GM19324 (cell line): ENCODE results near the gene HMSD.

ENCODE experiments used
- ATAC-seq: cut with Tn5 transposase; IDR thresholded peaks from one replicate; pipeline ENCODE4 v1.9.1; 2021; ENCODE audit warnings: mild to moderate bottlenecking, moderate library complexity; ENCODE audit not compliant: unreplicated experiment, low FRiP score

HMSD gene

DNA sequence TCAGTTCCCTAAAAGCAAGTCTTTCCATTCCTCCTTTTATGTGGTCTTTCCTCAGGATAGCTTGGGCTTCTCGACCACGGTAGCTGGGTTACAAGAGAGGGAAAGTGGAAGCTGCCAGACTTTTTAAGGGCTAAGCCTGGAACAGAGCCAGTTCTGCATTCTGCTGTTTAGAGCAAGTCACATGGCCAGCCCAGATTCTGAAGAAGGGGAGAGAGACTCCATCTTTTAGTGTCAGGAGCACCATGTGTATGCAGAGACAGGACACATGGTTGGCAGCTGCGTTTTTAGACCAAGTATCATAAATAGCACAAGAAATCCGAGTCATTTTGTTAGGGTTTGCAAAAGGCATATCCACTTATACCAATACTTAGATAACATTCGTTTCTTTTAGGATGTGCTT lies 4.7 kb downstream of the HMSD start:
- no peak for ATAC-seq

- ATAC-seq = no peak
Observed at GRCh38 chr18:63956755-63957154, 7.7 kb downstream of the HMSD start.

DNA sequence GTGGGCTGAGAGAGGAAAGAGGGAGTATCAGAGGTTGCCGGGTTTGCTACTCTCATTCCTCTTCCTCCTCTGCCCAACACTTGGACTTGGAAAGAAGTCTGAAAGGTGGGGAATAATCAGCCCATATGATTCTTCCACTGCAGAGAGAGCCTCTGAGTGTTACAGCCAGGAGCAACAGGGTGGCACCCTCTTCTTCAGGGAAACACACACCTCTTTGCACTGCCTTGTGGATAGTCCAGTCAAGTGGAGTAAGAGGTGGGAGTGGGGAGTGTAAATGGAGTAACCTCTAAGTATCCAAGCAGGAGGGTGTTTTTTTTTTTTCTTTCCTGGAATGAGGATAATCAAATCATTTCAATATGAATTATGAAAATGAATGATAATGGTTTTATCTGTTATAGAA lies 11.8 kb downstream of the HMSD start:
- ATAC-seq = no peak

GRCh38 chr18:63961435-63961980 lies 12.4 kb downstream of the HMSD start:
- ATAC-seq = no peak

- ATAC-seq = no peak
Observed at GRCh38 chr18:63962137-63962536, 13.0 kb downstream of the HMSD start.

GRCh38 chr18:63963615-63964256 lies 14.6 kb downstream of the HMSD start:
- peak; percentile 79 for ATAC-seq

DNA sequence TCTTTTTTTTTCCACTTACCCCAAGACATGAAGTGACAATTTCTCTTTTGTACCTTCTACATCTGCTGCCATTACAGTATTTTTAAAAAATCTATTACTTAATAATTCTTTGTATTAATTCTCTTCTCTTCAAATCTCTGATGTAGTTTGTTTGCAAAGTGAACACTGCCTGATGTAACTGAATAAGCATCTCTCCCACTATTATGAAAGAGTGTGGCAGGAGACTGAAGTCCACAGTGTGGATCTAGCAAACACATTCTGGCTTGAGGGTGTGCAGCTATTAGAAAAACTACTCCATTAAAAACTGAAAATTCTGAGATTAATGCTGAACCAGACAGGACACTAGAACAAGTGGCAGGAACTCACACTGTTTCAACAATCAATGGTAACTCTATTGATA lies 15.8 kb downstream of the HMSD start:
- ATAC-seq = no peak

GRCh38 chr18:63965716-63966330 lies 16.7 kb downstream of the HMSD start:
- no peak for ATAC-seq

GRCh38 chr18:63969942-63970808 lies 21.1 kb downstream of the HMSD start, which contains the start of gene SERPINB8:
TSS of gene SERPINB8 (plus strand) at chr18:63970081. CDS start at chr18:63978309, 8,228 bp downstream.
- ATAC-seq = peak; percentile 95

DNA sequence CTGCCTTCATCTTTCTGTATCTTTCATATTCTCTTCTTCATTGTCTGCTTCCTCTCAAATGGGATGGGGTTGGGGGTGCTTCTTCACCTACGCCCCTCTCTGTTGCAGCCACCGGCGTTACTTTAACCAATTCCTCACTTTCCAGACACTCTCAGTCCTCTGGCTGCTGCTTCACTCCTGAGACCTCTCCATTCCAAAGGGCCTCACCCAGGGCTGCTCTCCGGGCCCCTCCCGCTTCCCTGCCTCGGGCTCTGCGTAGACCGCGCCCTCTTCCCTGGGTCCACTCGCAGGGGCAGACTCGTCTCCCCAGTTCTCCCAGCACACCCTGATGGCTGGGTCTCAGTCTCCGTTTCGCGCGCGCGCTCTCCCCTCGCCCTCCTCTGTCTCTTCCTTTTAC lies 21.7 kb downstream of the HMSD start:
- ATAC-seq = no peak

DNA sequence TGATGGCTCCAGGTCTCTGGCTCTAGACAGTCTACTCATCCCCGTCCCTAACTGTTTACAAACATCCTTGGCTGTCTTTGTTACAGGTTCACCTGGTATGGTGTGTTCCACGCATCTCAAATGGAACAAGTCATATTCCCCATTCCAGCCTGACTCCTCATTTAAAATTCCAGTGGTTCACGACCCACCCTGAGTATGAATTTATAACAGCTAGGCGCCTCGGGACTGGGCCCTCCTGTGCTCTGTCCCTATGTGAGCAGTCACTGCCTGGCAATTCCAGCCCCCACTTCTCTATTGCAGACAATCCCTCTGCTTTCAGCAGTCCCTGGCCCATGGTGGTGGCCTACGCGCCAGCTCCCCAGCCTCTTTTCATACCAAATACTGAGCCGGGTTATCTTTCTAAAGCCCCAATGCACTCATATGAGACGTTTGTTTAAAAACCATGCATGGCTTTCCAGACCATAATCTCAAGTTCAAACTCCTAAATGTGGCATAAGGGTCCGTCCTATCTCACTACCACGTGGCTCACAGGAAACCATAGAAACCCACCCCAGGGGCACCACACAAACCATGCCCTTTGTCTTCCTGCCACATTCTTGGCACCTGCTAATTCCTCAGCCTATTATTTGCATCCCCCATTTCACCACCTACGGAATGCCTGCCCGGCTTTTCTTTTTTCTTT lies 22.4 kb downstream of the HMSD start:
- ATAC-seq = no peak

DNA sequence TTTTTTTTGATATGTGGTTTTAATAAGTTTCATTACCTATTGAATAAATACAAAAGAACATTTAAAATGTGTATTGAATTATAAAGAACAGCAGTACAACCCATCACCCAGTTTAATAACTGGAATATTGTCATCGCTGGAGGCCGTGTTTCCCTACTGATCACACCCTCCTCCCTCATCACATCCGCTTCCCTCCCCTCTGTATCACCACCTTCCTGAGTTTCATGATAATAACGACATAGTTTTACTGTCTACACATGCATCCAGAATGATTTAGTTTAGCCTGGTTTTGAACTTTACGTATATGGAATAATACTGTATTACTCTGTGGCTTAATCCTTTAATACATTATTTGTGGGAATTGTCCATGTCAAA lies 22.9 kb downstream of the HMSD start:
- no peak for ATAC-seq

- no peak for ATAC-seq
Observed at GRCh38 chr18:63974991-63975390, 25.9 kb downstream of the HMSD start.

- no peak for ATAC-seq
Observed at GRCh38 chr18:63975628-63976027, 26.5 kb downstream of the HMSD start.

- ATAC-seq = no peak
Observed at GRCh38 chr18:63977040-63977439, 27.9 kb downstream of the HMSD start.

GRCh38 chr18:63979409-63979920 lies 30.4 kb downstream of the HMSD start:
- peak; percentile 64 for ATAC-seq

DNA sequence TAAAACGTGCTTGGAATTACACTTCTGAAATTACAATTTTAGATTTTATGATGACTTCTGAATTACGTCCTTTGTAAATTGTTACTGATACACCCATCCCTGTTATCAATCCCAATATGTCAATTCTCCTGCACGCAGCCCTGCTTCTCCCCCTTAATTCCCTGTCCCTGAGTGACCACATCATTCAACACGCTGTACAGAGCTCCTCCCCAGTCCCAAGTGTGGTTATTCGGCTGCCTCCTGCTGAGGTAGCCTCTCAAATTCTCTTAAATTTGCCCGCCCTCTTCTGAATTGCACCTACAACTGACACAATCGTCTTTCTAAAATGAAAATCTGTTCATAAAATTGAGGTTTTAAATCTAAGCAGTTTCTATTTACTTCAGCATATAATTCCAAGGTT lies 30.9 kb downstream of the HMSD start:
- ATAC-seq = no peak

GRCh38 chr18:63980896-63981460 lies 31.9 kb downstream of the HMSD start:
- no peak for ATAC-seq

GRCh38 chr18:63981719-63982118 lies 32.6 kb downstream of the HMSD start:
- no peak for ATAC-seq

DNA sequence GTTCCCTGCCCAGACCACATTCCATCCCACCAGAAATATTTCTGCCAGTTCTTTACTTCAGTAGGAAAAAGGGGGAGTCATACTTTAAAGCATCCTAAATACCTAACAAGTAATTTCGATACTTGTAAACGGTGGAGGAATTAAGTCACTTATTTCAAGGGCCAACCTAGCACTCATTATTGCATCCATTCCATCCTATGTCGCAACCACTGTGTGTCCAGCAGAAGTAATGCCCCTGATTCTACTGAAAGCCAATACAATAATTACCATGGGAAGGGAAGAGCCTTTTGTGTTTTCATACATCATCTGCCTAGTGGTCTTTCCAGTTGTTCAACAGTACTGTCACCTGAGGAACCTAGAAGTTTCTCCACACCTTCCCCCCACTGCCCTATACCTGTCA lies 33.3 kb downstream of the HMSD start:
- ATAC-seq = no peak
